HepG2 (cell line): ENCODE results near the gene TRAF3. TPM values are rescaled to one million over a fixed set of nuclear protein-coding genes. Genes with fewer than 3 reads are reported as not detected.

Source experiments
- ATAC-seq: fragments of 200-7000 bp; cut with Tn5 transposase; 3 replicates; pipeline ENCODE4 v1.9.1; 2020; ENCODE audit warnings: mild to moderate bottlenecking, moderate library complexity
- BruUV-seq: library from RNA; stranded (reverse); fragments of 400-500 nt; replicated peaks from 2 replicates; lab custom pipeline; 2021; lab: Mats Ljungman, UMichigan
- CTCF ChIA-PET: fragments of 300-600 bp; formaldehyde crosslinking; extraction: SDS; loops from one replicate; lab custom pipeline; 2021; ENCODE audit warnings: low total read pairs, inconsistent platforms, low intra/inter-chr PET ratio; lab: Yijun Ruan, JAX
- POLR2A ChIA-PET: fragments of 350-600 bp; sonication (Branson Sonifier 250); formaldehyde crosslinking; loops from one replicate; lab custom pipeline; 2020; ENCODE audit warnings: antibody characterized with exemption, inconsistent platforms; lab: Yijun Ruan, JAX
- DNase-seq: peaks from one replicate; pipeline ENCODE4 v3.0.0-alpha.2; 2015; ENCODE audit warnings: low spot score
- FAIRE-seq: peaks from 3 replicates; lab custom pipeline; 2011; peaks lifted over from hg19 to GRCh38; lab: Jason Lieb, UNC
- H2AFZ ChIP-seq: one replicate; pipeline ENCODE4 v1.6.1; 2011; ENCODE audit warnings: low read length, inconsistent platforms
- H3K27ac ChIP-seq: fragments of 300-600 bp; 3 replicates; pipeline ENCODE4 v1.8.0; 2011; ENCODE audit warnings: mixed run types, mild to moderate bottlenecking, mixed read lengths, low read length, inconsistent platforms; ENCODE audit not compliant: insufficient read depth; ENCODE audit errors: extremely low read length
- H3K27me3 ChIP-seq, 2 experiments: fragments of 200-600 bp in 1 of 2; 2 replicates in 1 of 2; 3 replicates in 1 of 2; pipeline versions ENCODE4 v1.6.0 to v1.8.0; 2011; ENCODE audit warnings: low read length in 2 of 2, mild to moderate bottlenecking in 2 of 2, moderate library complexity in 2 of 2, inconsistent platforms in 1 of 2; ENCODE audit not compliant: insufficient read depth in 2 of 2, control insufficient read depth in 1 of 2
- H3K36me3 ChIP-seq, 2 experiments: fragments of 200-600 bp in 1 of 2; replicated peaks in 1 of 2; 2 replicates in 1 of 2; 3 replicates in 1 of 2; pipeline versions ENCODE4 v1.5.1 to v1.8.0; 2011; ENCODE audit warnings: low read length in 2 of 2, inconsistent platforms in 1 of 2; ENCODE audit not compliant: insufficient read depth in 2 of 2, control insufficient read depth in 1 of 2
- H3K4me1 ChIP-seq: 2 replicates; pipeline ENCODE4 v1.5.1; 2012; ENCODE audit warnings: low read length, inconsistent platforms; ENCODE audit not compliant: insufficient read depth
- H3K4me2 ChIP-seq: 2 replicates; pipeline ENCODE4 v1.6.0; 2011; ENCODE audit warnings: low read depth, low read length, inconsistent platforms
- H3K4me3 ChIP-seq, 3 experiments: fragments of 200-600 bp in 1 of 3; sonication (generic), shearing (Covaris generic) in 1 of 3; replicated peaks in 1 of 3; 2 replicates each; pipeline ENCODE4 v1.5.1; 2011 to 2016; ENCODE audit warnings: low read length in 3 of 3, inconsistent platforms in 2 of 3, low read depth in 2 of 3, mild to moderate bottlenecking in 2 of 3, control low read depth in 1 of 3, mixed read lengths in 1 of 3; ENCODE audit not compliant: insufficient read depth in 1 of 3
- H3K79me2 ChIP-seq: one replicate; pipeline ENCODE4 v1.6.1; 2011; ENCODE audit warnings: low read length, inconsistent platforms; ENCODE audit not compliant: insufficient read depth
- H3K9ac ChIP-seq: 2 replicates; pipeline ENCODE4 v1.6.0; 2011; ENCODE audit warnings: mild to moderate bottlenecking, low read depth, low read length, inconsistent platforms; ENCODE audit not compliant: insufficient read depth
- H3K9me3 ChIP-seq: 2 replicates; pipeline ENCODE4 v1.5.1; 2012; ENCODE audit warnings: mild to moderate bottlenecking, low read length
- H4K20me1 ChIP-seq: 2 replicates; pipeline ENCODE4 v1.6.0; 2011; ENCODE audit warnings: inconsistent platforms, mild to moderate bottlenecking, low read length, moderate library complexity; ENCODE audit not compliant: insufficient read depth
- FOXC1 ChIP-seq: sonication (generic); formaldehyde crosslinking; IDR thresholded peaks from 2 replicates; pipeline ENCODE4 v1.8.0; 2022; ENCODE audit warnings: mild to moderate bottlenecking, missing genetic modification reagents, borderline replicate concordance
- GLI4 ChIP-seq: sonication (generic); formaldehyde crosslinking; IDR thresholded peaks from 2 replicates; pipeline ENCODE4 v1.5.1; 2020; ENCODE audit warnings: missing genetic modification reagents, mild to moderate bottlenecking, moderate library complexity, borderline replicate concordance
- MBD4 ChIP-seq: IDR thresholded peaks from 2 replicates; pipeline ENCODE4 v1.6.1; 2012; ENCODE audit warnings: low read length, inconsistent platforms, borderline replicate concordance
- MYNN ChIP-seq: sonication (generic); formaldehyde crosslinking; IDR thresholded peaks from 2 replicates; pipeline ENCODE4 v1.4.0; 2020; ENCODE audit warnings: mild to moderate bottlenecking, low read depth, missing genetic modification reagents
- NFIC ChIP-seq: IDR thresholded peaks from 2 replicates; pipeline ENCODE4 v1.6.1; 2012; ENCODE audit warnings: mild to moderate bottlenecking, low read length, inconsistent platforms
- TAF1 ChIP-seq: sonication (generic); formaldehyde crosslinking; IDR thresholded peaks from 2 replicates; pipeline ENCODE4 v1.4.0; 2020; ENCODE audit warnings: missing genetic modification reagents
- THAP11 ChIP-seq: IDR thresholded peaks from 2 replicates; pipeline ENCODE4 v1.6.1; 2016; ENCODE audit warnings: missing biosample characterization, missing genetic modification reagents
- ZBTB49 ChIP-seq: sonication (generic); formaldehyde crosslinking; IDR thresholded peaks from 2 replicates; pipeline ENCODE4 v1.4.0; 2020; ENCODE audit warnings: missing genetic modification reagents, borderline replicate concordance
- ZNF292 ChIP-seq: sonication (generic); formaldehyde crosslinking; IDR thresholded peaks from 2 replicates; pipeline ENCODE4 v1.8.1; 2022; ENCODE audit warnings: mild to moderate bottlenecking, low read depth, missing genetic modification reagents, borderline replicate concordance
- ZNF547 ChIP-seq: sonication (generic); formaldehyde crosslinking; IDR thresholded peaks from 2 replicates; pipeline ENCODE4 v1.5.1; 2020; ENCODE audit warnings: mild to moderate bottlenecking, missing genetic modification reagents
- ZNF644 ChIP-seq: IDR thresholded peaks from 2 replicates; pipeline ENCODE4 v1.6.1; 2016; ENCODE audit warnings: low read depth
- ZNF781 ChIP-seq: sonication (generic); formaldehyde crosslinking; IDR thresholded peaks from 2 replicates; pipeline ENCODE4 v1.5.1; 2020; ENCODE audit warnings: borderline replicate concordance, mild to moderate bottlenecking, missing genetic modification reagents; ENCODE audit errors: not compliant biosample characterization
- WGBS: methylation state at CpG from one replicate; pipeline ENCODE4 v1.1.6; 2017; ENCODE audit warnings: low lambda C conversion rate; 5-methylcytosine and 5-hydroxymethylcytosine counted together
- in situ Hi-C: cut with HindIII; loops from 2 replicates; pipeline ENCODE4 v1.10.0; 2017; ENCODE audit warnings: low pct_unique_long_range_greater_than_20kb; ENCODE audit not compliant: extremely low pct_ligation_motif_present
- intact Hi-C: fragments of 100-400 bp; cut with micrococcal nuclease; formaldehyde crosslinking; loops from one replicate; pipeline ENCODE4 v1.10.0; 2022; ENCODE audit not compliant: unreplicated experiment
- polyA plus RNA-seq, 8 experiments: library from polyadenylated mRNA; depleted of rRNA in 3 of 8; stranded (reverse) in 7 of 8; unstranded in 1 of 8; fragments of >200 nt; fragmentation: Illumina TruSeq in 4 of 8; extraction: Trizol in 4 of 8; gene quantifications; 2 replicates each; pipeline versions ENCODE4 v1.2.1 to v1.2.3, GENCODE V29; 2011 to 2016; ENCODE audit warnings: low read depth in 4 of 8, missing spikeins in 1 of 8, mixed read lengths in 1 of 8; ENCODE audit not compliant: insufficient read depth in 1 of 8
- total RNA-seq, 5 experiments: library from RNA; depleted of rRNA; stranded (reverse); fragments of >200 nt; fragmentation: Illumina TruSeq; extraction: Trizol; gene quantifications; 2 replicates each; pipeline ENCODE4 v1.2.3, GENCODE V29; 2016; ENCODE audit warnings: low read depth in 1 of 5

TRAF3 gene
- total and polyA plus RNA-seq, 2 of the 13 experiments (the other 11 are each of a cell fraction or from before 2014, with no cell fraction given), result 6.9 to 12.2 TPM

GRCh38 chr14:102916347-102917055 lies 139.3 kb downstream of the TRAF3 start:
- WGBS, result 86% methylated on average over 14 of the region's 18 CpGs
- H4K20me1 ChIP-seq, result no peaks in the 10 kb centered on the region
- FAIRE-seq (no peak), DNase-seq (no peak), ATAC-seq (peak; percentile 5; the same call in 1 of the 3 replicates)
- H3K9me3 ChIP-seq, result 0 out of 2 replicates have a peak, but pooled peaks cover 5% of the 10 kb centered on the region
- BruUV-seq, result no TSS peak
- no peaks in the 10 kb centered on the region for H3K36me3 ChIP-seq
- H3K79me2 ChIP-seq, result no peaks in the 10 kb centered on the region
- H3K27ac ChIP-seq, result no peak overlapping the region
- no peak overlapping the region for H3K9ac ChIP-seq
- in situ Hi-C loops (loop anchor here (10.0 kb wide), 1 partner anchor 222 kb away; no protein-coding TSS in a partner anchor), intact Hi-C loops (loop anchor here (5.0 kb wide), 1 partner anchor 139 kb away; the partner anchor contains the start of gene TRAF3)
- ChIA-PET CTCF (no interaction called here), POLR2A (no interaction called here)
- H3K4me3 ChIP-seq, result no peak overlapping the region
- no peak overlapping the region for H3K4me2 ChIP-seq
- H3K4me1 ChIP-seq, result peaks cover 21% of the 10 kb centered on the region
- no peaks in the 10 kb centered on the region for H3K27me3 ChIP-seq
- no peak overlapping the region for H2AFZ ChIP-seq
- TF ChIP-seq ZNF781 (CRISPR knock-in tag) (no peak), MYNN (CRISPR knock-in tag) (no peak), FOXC1 (CRISPR knock-in tag) (no peak), GLI4 (CRISPR knock-in tag) (no peak), ZNF644 (CRISPR knock-in tag) (no peak), ZBTB49 (no peak), THAP11 (CRISPR knock-in tag) (no peak), TAF1 (CRISPR knock-in tag) (no peak), NFIC (no peak), MBD4 (no peak), ZNF547 (CRISPR knock-in tag) (no peak), ZNF292 (CRISPR knock-in tag) (no peak)
